GM12892 (cell line): ENCODE measurements around the gene FBXW2.

Experiments used
- POLR2A ChIP-seq: IDR thresholded peaks from 2 replicates; pipeline ENCODE4 v1.6.1; 2011; ENCODE audit warnings: low read depth, low read length, control low read depth
- POLR2AphosphoS5 ChIP-seq: IDR thresholded peaks from 2 replicates; pipeline ENCODE4 v1.6.1; 2011; ENCODE audit warnings: low read depth, low read length, control low read depth
- TAF1 ChIP-seq: IDR thresholded peaks from 2 replicates; pipeline ENCODE4 v1.6.1; 2011; ENCODE audit warnings: low read depth, mild to moderate bottlenecking, control low read depth, low read length, borderline replicate concordance

DNA sequence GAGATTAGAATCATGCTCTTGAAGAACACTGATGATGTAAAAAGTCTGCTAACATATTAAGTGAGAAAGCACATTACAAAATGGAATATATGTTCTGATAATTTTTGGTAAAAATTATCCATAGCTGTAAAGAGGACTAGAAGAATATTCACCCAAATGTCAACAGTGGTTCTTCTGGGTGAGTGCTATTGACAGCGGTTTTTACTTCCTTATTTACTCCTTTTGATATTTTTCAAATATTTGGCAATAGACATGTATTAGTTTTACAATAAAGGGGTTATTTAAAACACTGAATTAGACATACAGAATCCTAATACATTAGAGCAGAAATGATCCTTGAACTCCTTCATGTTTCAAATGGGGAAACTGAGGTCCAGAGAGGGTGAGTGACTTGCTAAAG lies 52.0 kb downstream of the FBXW2 start:
- TF ChIP-seq POLR2A (no peak), POLR2AphosphoS5 (no peak), TAF1 (no peak)
